Stimulated activated CD8-positive, alpha-beta memory T cell treated with anti-CD3 and anti-CD28 coated beads, Interleukin-2, amount 100 ng/mL, for 1 hour (primary cell): ENCODE measurements around the gene DCLK1.

Source experiments
- DNase-seq, 2 donors: peaks; one replicate each; pipeline ENCODE4 v3.0.0-alpha.2; 2020; ENCODE audit warnings: low read depth in 2 of 2

Gene DCLK1

GRCh38 chr13:35761440-35762252 is 369.5 kb downstream of the DCLK1 start:
- no peak for DNase-seq

GRCh38 chr13:35760735-35761281 is 370.4 kb downstream of the DCLK1 start:
- DNase-seq = no peak

GRCh38 chr13:35747594-35747993 is 383.6 kb downstream of the DCLK1 start:
- DNase-seq = no peak

- no peak for DNase-seq
These were observed 386.5 kb downstream of the DCLK1 start for GRCh38 chr13:35744566-35745178.

- DNase-seq = no peak
These were observed 387.0 kb downstream of the DCLK1 start for GRCh38 chr13:35744144-35744543.

GRCh38 chr13:35743165-35743564 is 388.0 kb downstream of the DCLK1 start:
- no peak for DNase-seq

GRCh38 chr13:35741657-35742056 is 389.5 kb downstream of the DCLK1 start:
- no peak for DNase-seq

- DNase-seq = no peak
These were observed 394.3 kb downstream of the DCLK1 start for GRCh38 chr13:35736876-35737275.

- DNase-seq = no peak
These were observed 397.4 kb downstream of the DCLK1 start for GRCh38 chr13:35733827-35734226.

GRCh38 chr13:35732565-35732964 is 398.6 kb downstream of the DCLK1 start:
- no peak for DNase-seq

GRCh38 chr13:35731471-35731870 is 399.7 kb downstream of the DCLK1 start:
- DNase-seq = no peak

- DNase-seq = no peak
These were observed 401.1 kb downstream of the DCLK1 start for GRCh38 chr13:35729926-35730627.

- DNase-seq = no peak
These were observed 403.3 kb downstream of the DCLK1 start for GRCh38 chr13:35727881-35728280.

GRCh38 chr13:35724446-35724845 is 406.7 kb downstream of the DCLK1 start:
- no peak for DNase-seq

GRCh38 chr13:35723821-35724220 is 407.4 kb downstream of the DCLK1 start:
- no peak for DNase-seq

- no peak for DNase-seq
These were observed 408.1 kb downstream of the DCLK1 start for GRCh38 chr13:35723053-35723461.

GRCh38 chr13:35722458-35723052 is 408.6 kb downstream of the DCLK1 start:
- no peak for DNase-seq

GRCh38 chr13:35720690-35721554 is 410.3 kb downstream of the DCLK1 start:
- no peak for DNase-seq

GRCh38 chr13:35720290-35720689 is 410.9 kb downstream of the DCLK1 start:
- DNase-seq = no peak
